CD4-positive, alpha-beta memory T cell (primary cell): Measurements from ENCODE around the gene POLR1G. TPM values are rescaled to one million over a fixed set of nuclear protein-coding genes. Genes with fewer than 3 reads are reported as not detected.

Experiments used
- CTCF ChIA-PET: fragments of 350-600 bp; sonication (Branson Sonifier 250); formaldehyde crosslinking; loops from one replicate; lab custom pipeline; 2021; ENCODE audit warnings: inconsistent platforms; ENCODE audit not compliant: partially characterized antibody; lab: Charles Lee
- POLR2A ChIA-PET: fragments of 350-600 bp; sonication (Branson Sonifier 250); formaldehyde crosslinking; loops from one replicate; lab custom pipeline; 2021; ENCODE audit not compliant: partially characterized antibody; lab: Charles Lee
- DNase-seq, 5 donors: peaks; one replicate each; pipeline versions ENCODE4 v3.0.0 to v3.0.0-alpha.2; 2020 to 2022; ENCODE audit warnings: mixed read lengths in 1 of 5
- H3K27ac ChIP-seq: one replicate; pipeline ENCODE4 v1.7.0; 2013; ENCODE audit warnings: low read depth, low read length
- H3K27me3 ChIP-seq: 2 replicates; pipeline ENCODE4 v1.7.0; 2013; ENCODE audit warnings: mild to moderate bottlenecking, low read length, moderate library complexity; ENCODE audit not compliant: insufficient read depth
- H3K36me3 ChIP-seq: 2 replicates; pipeline ENCODE4 v1.7.0; 2013; ENCODE audit warnings: mild to moderate bottlenecking, low read length, moderate library complexity; ENCODE audit not compliant: insufficient read depth
- H3K4me1 ChIP-seq: 2 replicates; pipeline ENCODE4 v1.7.0; 2013; ENCODE audit warnings: mild to moderate bottlenecking, low read length, moderate library complexity; ENCODE audit not compliant: insufficient read depth
- H3K4me3 ChIP-seq, 2 donors: one replicate each; pipeline ENCODE4 v1.7.0; 2013; ENCODE audit warnings: low read length in 2 of 2, mild to moderate bottlenecking in 1 of 2
- H3K9me3 ChIP-seq, 2 donors: one replicate each; pipeline ENCODE4 v1.7.0; 2013; ENCODE audit warnings: low read length in 2 of 2, control low read depth in 1 of 2; ENCODE audit not compliant: control insufficient read depth in 1 of 2
- H3K27ac Mint-ChIP-seq, 7 donors: one replicate each; pipeline ENCODE4 v1.8.0; 2020 to 2021; ENCODE audit warnings: mixed read lengths in 7 of 7, mild to moderate bottlenecking in 6 of 7, inconsistent platforms in 3 of 7, moderate library complexity in 3 of 7
- H3K27me3 Mint-ChIP-seq, 2 donors: one replicate each; pipeline ENCODE4 v1.8.0; 2020 to 2021; ENCODE audit warnings: mixed read lengths in 2 of 2
- H3K36me3 Mint-ChIP-seq, 2 donors: one replicate each; pipeline ENCODE4 v1.8.0; 2020 to 2021; ENCODE audit warnings: mixed read lengths in 2 of 2, inconsistent platforms in 1 of 2, mild to moderate bottlenecking in 1 of 2
- H3K4me1 Mint-ChIP-seq, 4 donors: one replicate each; pipeline ENCODE4 v1.8.0; 2020 to 2021; ENCODE audit warnings: mixed read lengths in 4 of 4, mild to moderate bottlenecking in 1 of 4
- H3K4me3 Mint-ChIP-seq, 8 donors: one replicate each; pipeline ENCODE4 v1.8.0; 2020 to 2021; ENCODE audit warnings: mixed read lengths in 8 of 8, mild to moderate bottlenecking in 7 of 8, moderate library complexity in 6 of 8, inconsistent platforms in 3 of 8
- H3K9me3 Mint-ChIP-seq, 8 donors: one replicate each; pipeline ENCODE4 v1.8.0; 2020 to 2021; ENCODE audit warnings: mixed read lengths in 8 of 8, mild to moderate bottlenecking in 5 of 8, inconsistent platforms in 3 of 8, moderate library complexity in 1 of 8
- intact Hi-C: fragments of 100-400 bp; cut with micrococcal nuclease; formaldehyde crosslinking; loops from one replicate; pipeline ENCODE4 v1.15.1; 2023
- polyA plus RNA-seq, 2 donors: library from polyadenylated mRNA; unstranded; fragments of 300-500 nt; fragmentation: Illumina TruSeq; gene quantifications; one replicate each; pipeline ENCODE4 v1.2.3, GENCODE V29; 2021
- total RNA-seq, 2 experiments: library from RNA; stranded (reverse); gene quantifications; one replicate each; pipeline ENCODE4 v1.2.3, GENCODE V29; 2021

The POLR1G gene
- total and polyA plus RNA-seq, 4 experiments from 2014 or later = 1.2 to 8.4 (median 2.5) TPM

- no peaks in the 10 kb centered on the region for H3K9me3 ChIP-seq
- Mint-ChIP-seq H3K36me3 (peaks cover 0 to 30% of the 10 kb centered on the region in 2 donors), H3K4me1 (peaks cover 35 to 80% (median 56%) of the 10 kb centered on the region in 4 donors), H3K4me3 (peak overlapping the region; percentile 73 to 96 (median 80)), H3K9me3 (peaks cover 0 to 2% (median 0%) of the 10 kb centered on the region in 8 donors), H3K27me3 (peaks cover 0 to 4% of the 10 kb centered on the region in 2 donors), H3K27ac (peak overlapping the region; percentile 91 to 100 (median 95))
- peak overlapping the region; percentile 99 for H3K27ac ChIP-seq
- H3K36me3 ChIP-seq = no peaks in the 10 kb centered on the region
- H3K27me3 ChIP-seq = no peaks in the 10 kb centered on the region
- no peak overlapping the region for H3K4me3 ChIP-seq
- ChIA-PET POLR2A (interaction anchor here (1.3 to 15.5 kb wide), 4 partner anchors 9 to 30 kb away, joined by 5 to 240 read pairs (median 23); partner anchors contain the start of gene FOSB), CTCF (interaction anchor here (1.8 to 6.4 kb wide), 4 partner anchors 9 to 37 kb away, joined by 11 to 72 read pairs (median 28); partner anchors contain the start of gene FOSB)
- peaks cover 51% of the 10 kb centered on the region for H3K4me1 ChIP-seq
- peak in 1 of 5 donors; percentile 61 for DNase-seq
- intact Hi-C loops = no loop called here
Measured at GRCh38 chr19:45448887-45449299, 42.4 kb downstream of the POLR1G start.

- CTCF ChIA-PET = interaction anchor here (0.6 to 6.4 kb wide), 5 partner anchors 10 to 454 kb away, joined by 3 to 72 read pairs (median 19); partner anchors contain the start of gene FOSB
- H3K4me3 Mint-ChIP-seq = peak overlapping the region; percentile 93 to 97 (median 96)
- peak overlapping the region; percentile 99 for H3K27ac ChIP-seq
- POLR2A ChIA-PET = interaction anchor here (1.0 to 15.5 kb wide), 6 partner anchors 10 to 343 kb away, joined by 3 to 240 read pairs (median 14); partner anchors contain the start of genes DMWD and FOSB
- peaks cover 0 to 30% of the 10 kb centered on the region in 2 donors for H3K36me3 Mint-ChIP-seq
- H3K9me3 ChIP-seq = no peaks in the 10 kb centered on the region
- H3K27me3 ChIP-seq = no peaks in the 10 kb centered on the region
- peak overlapping the region; percentile 99 to 100 (median 100) for H3K27ac Mint-ChIP-seq
- DNase-seq = peak in 3 of 5 donors; percentile 61 to 69 (median 64)
- intact Hi-C loops = loop anchor here (1.0 kb wide), 1 partner anchor 28 kb away; no protein-coding TSS in a partner anchor
- peaks cover 36 to 75% (median 49%) of the 10 kb centered on the region in 4 donors for H3K4me1 Mint-ChIP-seq
- H3K36me3 ChIP-seq = no peaks in the 10 kb centered on the region
- peaks cover 42% of the 10 kb centered on the region for H3K4me1 ChIP-seq
- H3K9me3 Mint-ChIP-seq = peaks cover 0 to 2% (median 0%) of the 10 kb centered on the region in 8 donors
- peak overlapping the region; percentile 45 to 50 for H3K4me3 ChIP-seq
- H3K27me3 Mint-ChIP-seq = peaks cover 0 to 4% of the 10 kb centered on the region in 2 donors
Measured at GRCh38 chr19:45450012-45450333, 43.5 kb downstream of the POLR1G start.

- peak overlapping the region; percentile 99 for H3K27ac ChIP-seq
- no peaks in the 10 kb centered on the region for H3K27me3 ChIP-seq
- Mint-ChIP-seq H3K4me3 (peak overlapping the region; percentile 87 to 94 (median 92)), H3K9me3 (peaks cover 0 to 2% (median 0%) of the 10 kb centered on the region in 8 donors), H3K27ac (peak overlapping the region; percentile 99 to 100 (median 100)), H3K27me3 (peaks cover 0 to 4% of the 10 kb centered on the region in 2 donors), H3K36me3 (peaks cover 0 to 24% of the 10 kb centered on the region in 2 donors), H3K4me1 (peaks cover 37 to 75% (median 49%) of the 10 kb centered on the region in 4 donors)
- CTCF ChIA-PET = interaction anchor here (0.9 to 1.2 kb wide), 2 partner anchors 12 to 28 kb away, joined by 3 to 5 read pairs; no protein-coding TSS in a partner anchor
- H3K4me3 ChIP-seq = peak overlapping the region; percentile 40 to 68
- peaks cover 50% of the 10 kb centered on the region for H3K4me1 ChIP-seq
- intact Hi-C loops = loop anchor here (1.0 kb wide), 1 partner anchor 16 kb away; the partner anchor contains the start of gene FOSB
- H3K9me3 ChIP-seq = no peaks in the 10 kb centered on the region
- POLR2A ChIA-PET = interaction anchor here (1.0 to 15.5 kb wide), 4 partner anchors 10 to 27 kb away, joined by 3 to 240 read pairs (median 6); partner anchors contain the start of gene FOSB
- DNase-seq = peak; percentile 72 to 86 (median 79)
- no peaks in the 10 kb centered on the region for H3K36me3 ChIP-seq
Measured at GRCh38 chr19:45451131-45451849, 44.8 kb downstream of the POLR1G start.

DNA sequence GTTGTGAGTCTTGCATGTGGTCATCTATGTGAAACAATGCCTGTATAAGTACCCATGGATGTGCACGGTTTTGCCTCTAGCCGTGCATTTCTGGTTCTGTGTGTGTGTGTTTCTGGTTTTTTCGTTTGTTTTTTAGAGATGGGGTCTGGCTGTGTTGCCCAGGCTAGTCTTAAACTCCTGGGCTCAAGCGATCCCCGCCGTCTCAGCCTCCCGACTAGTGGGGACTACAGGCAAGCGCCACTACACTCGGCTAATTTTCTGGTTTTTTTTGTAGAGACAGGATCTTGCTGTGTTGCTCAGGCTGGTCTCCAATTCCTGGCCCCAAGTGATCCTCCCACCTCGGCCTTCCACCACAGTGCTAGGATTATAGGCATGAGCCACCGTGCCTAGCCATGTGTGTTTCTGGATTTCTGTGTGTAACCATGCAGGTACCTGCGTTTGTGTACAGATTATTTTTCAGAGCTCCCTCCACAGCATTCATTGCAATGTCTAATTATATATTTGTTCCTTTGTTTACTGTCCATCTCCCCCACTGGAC lies 45.5 kb downstream of the POLR1G start:
- H3K4me3 Mint-ChIP-seq = peak overlapping the region; percentile 87 to 94 (median 92)
- peaks cover 0 to 2% (median 0%) of the 10 kb centered on the region in 8 donors for H3K9me3 Mint-ChIP-seq
- peak overlapping the region; percentile 99 to 100 (median 100) for H3K27ac Mint-ChIP-seq
- Histone ChIP-seq H3K36me3 (no peaks in the 10 kb centered on the region), H3K27ac (peak overlapping the region; percentile 99), H3K27me3 (no peaks in the 10 kb centered on the region), H3K9me3 (no peaks in the 10 kb centered on the region), H3K4me1 (peaks cover 53% of the 10 kb centered on the region), H3K4me3 (no peak overlapping the region)
- CTCF ChIA-PET = interaction anchor here (0.9 to 1.2 kb wide), 2 partner anchors 12 to 27 kb away, joined by 3 to 5 read pairs; no protein-coding TSS in a partner anchor
- H3K36me3 Mint-ChIP-seq = peaks cover 0 to 21% of the 10 kb centered on the region in 2 donors
- intact Hi-C loops = loop anchor here (1.0 kb wide), 1 partner anchor 15 kb away; the partner anchor contains the start of gene FOSB
- DNase-seq = peak in 1 of 5 donors; percentile 47
- POLR2A ChIA-PET = interaction anchor here (1.0 to 15.5 kb wide), 5 partner anchors 9 to 26 kb away, joined by 3 to 240 read pairs (median 5); partner anchors contain the start of gene FOSB
- peaks cover 36 to 77% (median 48%) of the 10 kb centered on the region in 4 donors for H3K4me1 Mint-ChIP-seq
- H3K27me3 Mint-ChIP-seq = peaks cover 0 to 4% of the 10 kb centered on the region in 2 donors

GRCh38 chr19:45455707-45456499 lies 49.5 kb downstream of the POLR1G start:
- CTCF ChIA-PET = interaction anchor here (1.0 to 2.7 kb wide), 5 partner anchors 11 to 225 kb away, joined by 4 to 13 read pairs (median 5); partner anchors contain the start of gene FOSB
- Mint-ChIP-seq H3K27me3 (peaks cover 0 to 4% of the 10 kb centered on the region in 2 donors), H3K4me3 (peak overlapping the region; percentile 54 to 81 (median 63)), H3K27ac (peak overlapping the region; percentile 75 to 95 (median 86)), H3K9me3 (no peaks in the 10 kb centered on the region), H3K36me3 (peaks cover 0 to 8% of the 10 kb centered on the region in 2 donors), H3K4me1 (peaks cover 20 to 48% (median 27%) of the 10 kb centered on the region in 4 donors)
- peaks cover 30% of the 10 kb centered on the region for H3K4me1 ChIP-seq
- H3K27ac ChIP-seq = peak overlapping the region; percentile 20
- H3K36me3 ChIP-seq = no peaks in the 10 kb centered on the region
- DNase-seq = peak; percentile 51 to 91 (median 54)
- intact Hi-C loops = no loop called here
- H3K27me3 ChIP-seq = no peaks in the 10 kb centered on the region
- no peak overlapping the region for H3K4me3 ChIP-seq
- H3K9me3 ChIP-seq = no peaks in the 10 kb centered on the region
- POLR2A ChIA-PET = interaction anchor here (0.9 to 15.5 kb wide), 2 partner anchors 12 to 23 kb away, joined by 8 to 240 read pairs; partner anchors contain the start of gene FOSB

DNA sequence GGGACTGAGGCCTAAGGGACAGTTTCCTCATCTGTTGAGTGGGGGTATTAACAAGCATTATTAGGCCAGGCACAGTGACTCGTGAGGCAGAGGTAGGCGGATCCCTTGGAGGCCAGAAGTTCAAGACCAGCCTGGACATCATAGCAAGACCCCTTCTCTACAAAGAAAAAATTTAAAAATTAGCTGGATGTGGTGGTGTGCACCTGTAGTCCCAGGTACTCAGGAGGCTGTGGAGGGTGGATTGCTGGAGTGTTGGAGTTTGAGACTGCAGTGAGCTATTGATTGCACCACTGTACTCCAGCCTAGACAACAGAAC lies 50.0 kb downstream of the POLR1G start:
- ChIA-PET CTCF (interaction anchor here (1.0 to 2.7 kb wide), 5 partner anchors 11 to 224 kb away, joined by 4 to 13 read pairs (median 5); partner anchors contain the start of gene FOSB), POLR2A (interaction anchor here (0.9 to 15.5 kb wide), 2 partner anchors 12 to 23 kb away, joined by 8 to 240 read pairs; partner anchors contain the start of gene FOSB)
- no peak for DNase-seq
- Histone ChIP-seq H3K27me3 (no peaks in the 10 kb centered on the region), H3K4me1 (peaks cover 26% of the 10 kb centered on the region), H3K4me3 (no peak overlapping the region), H3K9me3 (no peaks in the 10 kb centered on the region), H3K27ac (peak overlapping the region; percentile 20), H3K36me3 (no peaks in the 10 kb centered on the region)
- intact Hi-C loops = no loop called here
- H3K4me1 Mint-ChIP-seq = peaks cover 18 to 43% (median 24%) of the 10 kb centered on the region in 4 donors
- peak overlapping the region; percentile 75 to 95 (median 86) for H3K27ac Mint-ChIP-seq
- peaks cover 0 to 3% of the 10 kb centered on the region in 2 donors for H3K36me3 Mint-ChIP-seq
- peak overlapping the region in 5 of 8 donors; percentile 47 to 81 (median 55) for H3K4me3 Mint-ChIP-seq
- peaks cover 0 to under 1% of the 10 kb centered on the region in 2 donors for H3K27me3 Mint-ChIP-seq
- H3K9me3 Mint-ChIP-seq = no peaks in the 10 kb centered on the region
